Measurements from ENCODE around the gene ST3GAL3. TPM values are rescaled to one million over a fixed set of nuclear protein-coding genes. Genes with fewer than 3 reads are reported as not detected.

The ST3GAL3 gene
- total RNA-seq, 1 donor from 2014 or later = 24.4 TPM

DNA sequence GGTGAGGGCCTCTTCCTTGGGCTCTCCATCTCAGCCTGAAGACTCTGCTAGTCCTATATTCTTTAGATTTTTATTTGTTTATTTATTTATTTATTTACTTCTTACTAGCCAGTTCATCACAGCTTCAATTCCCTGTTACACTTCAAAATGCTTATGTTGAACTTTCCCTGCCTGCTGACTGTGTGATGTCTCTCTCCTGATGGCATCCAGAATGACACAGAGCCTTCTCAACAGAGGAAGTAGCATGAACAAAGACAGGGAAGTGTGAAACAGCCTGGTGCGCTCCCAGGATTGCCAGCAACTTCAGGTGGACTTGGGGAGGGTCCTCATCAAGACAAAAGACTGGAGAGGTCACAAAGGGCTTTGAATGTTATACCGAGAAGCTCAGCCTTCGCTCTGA, 235.1 kb downstream of the ST3GAL3 start:
- peaks cover 12% of the 10 kb centered on the region for H3K4me1 Mint-ChIP-seq (ENCODE audit: unreplicated experiment)
- no peaks in the 10 kb centered on the region for H3K36me3 Mint-ChIP-seq

DNA sequence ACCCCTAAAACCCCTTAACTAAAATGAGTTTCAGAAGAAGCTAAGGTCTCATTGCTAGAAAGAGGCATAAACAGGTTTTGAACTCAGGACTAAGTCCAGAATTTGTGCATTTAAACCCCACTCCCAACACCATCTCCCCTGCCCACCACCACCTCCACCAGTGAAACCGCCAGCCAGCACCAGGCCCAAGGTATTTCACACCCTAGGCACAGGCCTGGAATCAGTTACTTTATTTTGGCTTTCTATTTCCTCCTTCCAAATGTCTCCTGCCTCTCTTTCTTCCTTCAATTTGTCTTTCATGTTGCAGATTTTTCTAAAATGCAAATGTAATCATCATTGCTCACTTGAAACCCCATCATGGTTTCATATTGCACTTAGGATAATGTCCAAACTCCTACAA, 237.5 kb downstream of the ST3GAL3 start:
- TF ChIP-seq, protein P1, sequence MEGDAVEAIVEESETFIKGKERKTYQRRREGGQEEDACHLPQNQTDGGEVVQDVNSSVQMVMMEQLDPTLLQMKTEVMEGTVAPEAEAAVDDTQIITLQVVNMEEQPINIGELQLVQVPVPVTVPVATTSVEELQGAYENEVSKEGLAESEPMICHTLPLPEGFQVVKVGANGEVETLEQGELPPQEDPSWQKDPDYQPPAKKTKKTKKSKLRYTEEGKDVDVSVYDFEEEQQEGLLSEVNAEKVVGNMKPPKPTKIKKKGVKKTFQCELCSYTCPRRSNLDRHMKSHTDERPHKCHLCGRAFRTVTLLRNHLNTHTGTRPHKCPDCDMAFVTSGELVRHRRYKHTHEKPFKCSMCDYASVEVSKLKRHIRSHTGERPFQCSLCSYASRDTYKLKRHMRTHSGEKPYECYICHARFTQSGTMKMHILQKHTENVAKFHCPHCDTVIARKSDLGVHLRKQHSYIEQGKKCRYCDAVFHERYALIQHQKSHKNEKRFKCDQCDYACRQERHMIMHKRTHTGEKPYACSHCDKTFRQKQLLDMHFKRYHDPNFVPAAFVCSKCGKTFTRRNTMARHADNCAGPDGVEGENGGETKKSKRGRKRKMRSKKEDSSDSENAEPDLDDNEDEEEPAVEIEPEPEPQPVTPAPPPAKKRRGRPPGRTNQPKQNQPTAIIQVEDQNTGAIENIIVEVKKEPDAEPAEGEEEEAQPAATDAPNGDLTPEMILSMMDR (conservative IDR thresholded peaks at IDR 0.05) = no peak
- no peaks in the 10 kb centered on the region for H3K36me3 Mint-ChIP-seq
- H3K27ac Mint-ChIP-seq = peak overlapping the region; percentile 21
- no peaks in the 10 kb centered on the region for H3K9me3 Mint-ChIP-seq
- H3K27me3 Mint-ChIP-seq = peaks cover 8% of the 10 kb centered on the region
- peaks cover 26% of the 10 kb centered on the region for H3K4me1 Mint-ChIP-seq (ENCODE audit: unreplicated experiment)
- no peak overlapping the region for H3K4me3 Mint-ChIP-seq
- DNase-seq (ENCODE audit: extremely low spot score, unreplicated experiment) = no peak

More for the DNA sequence above, 235.1 kb downstream of the ST3GAL3 start:
- Mint-ChIP-seq H3K27ac (no peak overlapping the region), H3K27me3 (peaks cover 29% of the 10 kb centered on the region), H3K4me3 (no peak overlapping the region), H3K9me3 (no peaks in the 10 kb centered on the region)
- no peak for DNase-seq (ENCODE audit: extremely low spot score, unreplicated experiment)
- TF ChIP-seq, protein P1 (conservative IDR thresholded peaks at IDR 0.05) = no peak

DNA sequence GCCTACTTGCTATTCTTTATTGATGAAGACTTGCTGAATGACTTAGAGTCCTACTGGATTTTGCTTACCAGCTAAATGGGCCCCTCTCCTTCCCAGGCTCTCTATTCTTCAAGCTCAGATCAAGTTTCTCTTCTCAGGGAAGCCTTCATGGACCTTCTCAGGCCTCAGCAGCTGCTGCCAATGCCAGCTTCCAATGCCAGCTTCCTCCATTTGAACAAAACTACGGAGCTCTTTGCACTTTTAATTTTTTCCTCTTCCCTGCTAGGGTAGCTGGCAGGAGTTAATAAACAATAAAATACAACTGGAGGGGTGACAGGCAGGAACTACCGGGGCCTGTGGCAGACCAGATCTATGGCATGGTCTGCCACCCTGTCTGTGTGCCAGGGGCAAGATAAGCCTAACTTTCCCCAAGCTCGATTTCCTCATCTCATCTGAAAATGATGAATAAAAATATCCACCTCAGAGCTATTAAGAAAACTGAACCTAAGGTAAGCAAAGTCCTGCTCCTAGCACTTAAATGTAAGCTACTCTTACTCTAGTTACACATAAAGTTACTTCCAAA, 238.4 kb downstream of the ST3GAL3 start:
- no peaks in the 10 kb centered on the region for H3K9me3 Mint-ChIP-seq
- peaks cover 6% of the 10 kb centered on the region for H3K36me3 Mint-ChIP-seq
- peaks cover 31% of the 10 kb centered on the region for H3K4me1 Mint-ChIP-seq (ENCODE audit: unreplicated experiment)
- H3K4me3 Mint-ChIP-seq = peak overlapping the region; percentile 91
- peaks cover 4% of the 10 kb centered on the region for H3K27me3 Mint-ChIP-seq
- H3K27ac Mint-ChIP-seq = peak overlapping the region; percentile 90
- DNase-seq (ENCODE audit: extremely low spot score, unreplicated experiment) = no peak
- TF ChIP-seq, protein P1 (conservative IDR thresholded peaks at IDR 0.05) = no peak

DNA sequence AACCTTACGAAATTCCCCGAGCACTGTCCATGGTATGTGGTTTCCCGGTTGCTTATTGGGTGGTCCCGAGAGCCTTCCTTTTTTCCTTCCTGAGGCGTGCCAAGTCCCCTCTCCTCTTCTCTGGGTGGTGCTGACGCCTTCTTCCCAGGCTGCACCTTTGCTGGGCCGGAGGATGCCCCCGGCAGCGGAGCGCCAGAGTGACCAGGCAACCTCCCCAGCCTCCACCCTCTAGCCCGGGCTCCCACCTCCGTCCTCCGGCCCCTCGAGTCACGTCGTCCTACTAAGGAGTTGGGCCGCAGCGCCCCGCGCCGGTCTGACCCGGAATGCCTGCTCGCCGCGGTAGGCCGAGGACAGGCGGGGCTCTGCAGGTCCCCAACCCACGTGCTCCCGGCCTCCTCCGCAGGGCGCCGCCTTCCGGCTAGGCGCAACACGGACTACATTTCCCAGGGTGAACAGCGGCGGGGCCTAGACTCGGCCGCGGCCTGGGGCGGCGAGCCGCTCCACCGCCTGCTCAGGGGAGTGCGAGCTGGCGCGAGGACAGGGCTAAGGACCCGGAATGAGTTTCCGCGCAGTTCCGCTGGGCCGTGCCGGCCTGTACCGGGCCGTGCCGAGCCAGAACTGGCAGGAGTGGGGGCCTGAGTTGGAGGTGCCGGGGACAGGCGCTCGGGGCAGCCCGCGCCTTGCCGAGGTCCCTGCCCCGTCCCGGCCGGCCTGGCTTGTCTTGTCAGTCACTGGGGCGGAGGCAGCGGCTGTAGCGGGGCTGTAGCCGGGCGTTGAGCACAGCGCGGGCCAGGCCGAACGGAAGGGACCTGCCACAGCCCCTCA, 239.1 kb downstream of the ST3GAL3 start, which contains the start of gene IPO13:
Gene IPO13, plus strand, starts transcription at position 715 of the 825 bp plus-strand sequence. CDS start 651 bp downstream, outside the sequence.
- peak; percentile 97 for DNase-seq (ENCODE audit: extremely low spot score, unreplicated experiment)
- no peaks in the 10 kb centered on the region for H3K9me3 Mint-ChIP-seq
- H3K27ac Mint-ChIP-seq = peak within 1 kb of the TSS; percentile 90
- peak within 1 kb of the TSS; percentile 91 for H3K4me3 Mint-ChIP-seq
- peaks cover 6% of the 10 kb centered on the region for H3K36me3 Mint-ChIP-seq
- TF ChIP-seq, protein P1 (conservative IDR thresholded peaks at IDR 0.05) = peak; percentile 78
- H3K4me1 Mint-ChIP-seq (ENCODE audit: unreplicated experiment) = peaks cover 31% of the 10 kb centered on the region
- H3K27me3 Mint-ChIP-seq = peaks cover 4% of the 10 kb centered on the region

DNA sequence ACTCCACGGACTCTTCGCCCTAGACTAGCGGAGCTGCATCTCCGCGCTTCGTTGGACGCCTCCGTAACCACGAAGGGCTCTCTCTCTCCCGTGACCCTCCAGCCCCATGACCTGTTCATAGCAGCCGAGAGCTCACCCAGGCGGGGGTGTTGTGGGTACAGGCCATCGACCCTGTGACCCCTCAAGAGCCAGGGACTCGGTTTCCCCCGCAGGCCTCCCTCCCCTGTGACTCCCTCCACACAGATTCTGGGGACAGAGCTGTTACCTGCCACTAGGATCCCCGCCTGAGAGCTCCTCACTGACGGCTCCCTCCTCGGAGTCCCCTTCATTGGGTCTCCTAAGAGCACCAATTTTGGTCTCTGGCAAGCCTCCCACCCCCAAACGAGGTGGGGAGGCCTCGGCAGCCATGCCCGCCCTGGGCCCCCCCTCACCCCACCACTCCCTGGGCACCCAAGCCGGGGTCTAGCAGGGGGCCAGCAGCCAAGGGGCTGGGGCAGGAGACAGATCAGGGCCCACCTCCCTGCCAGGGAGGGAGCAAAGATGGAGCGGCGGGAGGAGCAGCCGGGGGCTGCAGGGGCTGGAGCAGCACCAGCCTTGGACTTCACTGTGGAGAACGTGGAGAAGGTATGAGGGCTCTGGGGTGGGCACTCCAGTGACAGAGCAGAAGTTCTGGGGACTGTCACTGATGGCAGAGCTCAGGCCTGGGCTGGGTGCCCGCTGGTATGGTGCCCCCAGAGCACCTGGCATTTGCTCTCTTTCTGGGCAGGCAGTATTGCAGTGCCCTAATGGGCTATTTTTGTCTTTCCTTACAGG, 239.9 kb downstream of the ST3GAL3 start:
- no peak for DNase-seq (ENCODE audit: extremely low spot score, unreplicated experiment)
- Mint-ChIP-seq H3K4me1 (ENCODE audit: unreplicated experiment) (peaks cover 31% of the 10 kb centered on the region), H3K4me3 (peak overlapping the region; percentile 91), H3K36me3 (peaks cover 6% of the 10 kb centered on the region), H3K9me3 (no peaks in the 10 kb centered on the region), H3K27ac (peak overlapping the region; percentile 90), H3K27me3 (peaks cover 4% of the 10 kb centered on the region)
- TF ChIP-seq, protein P1 (conservative IDR thresholded peaks at IDR 0.05) = no peak
